CD4-positive, alpha-beta T cell treated with Interleukin-21 for 1 hour (primary cell): ENCODE results near the gene XPNPEP1.

Source experiments
- DNase-seq: peaks from one replicate; pipeline ENCODE4 v3.0.0-alpha.2; 2020

XPNPEP1 gene

GRCh38 chr10:109892117-109892516, 31.2 kb downstream of the XPNPEP1 start:
- DNase-seq: no peak

- no peak for DNase-seq
These were observed 32.2 kb downstream of the XPNPEP1 start for GRCh38 chr10:109891105-109891504.

GRCh38 chr10:109889867-109890266, 33.4 kb downstream of the XPNPEP1 start:
- no peak for DNase-seq

- no peak for DNase-seq
These were observed 35.5 kb downstream of the XPNPEP1 start for GRCh38 chr10:109887776-109888175.

GRCh38 chr10:109887243-109887642, 36.1 kb downstream of the XPNPEP1 start:
- DNase-seq: no peak

GRCh38 chr10:109886781-109887140, 36.5 kb downstream of the XPNPEP1 start:
- DNase-seq: no peak

- no peak for DNase-seq
These were observed 37.1 kb downstream of the XPNPEP1 start for GRCh38 chr10:109886037-109886780.

GRCh38 chr10:109883859-109884771, 39.2 kb downstream of the XPNPEP1 start:
- peak; percentile 75 for DNase-seq

GRCh38 chr10:109882251-109883057, 40.9 kb downstream of the XPNPEP1 start:
- no peak for DNase-seq

- DNase-seq: no peak
These were observed 41.6 kb downstream of the XPNPEP1 start for GRCh38 chr10:109881769-109882057.

GRCh38 chr10:109880886-109881768, 42.2 kb downstream of the XPNPEP1 start:
- no peak for DNase-seq

GRCh38 chr10:109877546-109877945, 45.8 kb downstream of the XPNPEP1 start:
- DNase-seq: no peak

GRCh38 chr10:109875828-109876821, 47.2 kb downstream of the XPNPEP1 start:
- no peak for DNase-seq

GRCh38 chr10:109875151-109875568, 48.2 kb downstream of the XPNPEP1 start:
- DNase-seq: no peak

- DNase-seq: no peak
These were observed 51.8 kb downstream of the XPNPEP1 start for GRCh38 chr10:109871476-109871875.

GRCh38 chr10:109866995-109867635, 56.2 kb downstream of the XPNPEP1 start:
- DNase-seq: no peak

- DNase-seq: no peak
These were observed 56.9 kb downstream of the XPNPEP1 start for GRCh38 chr10:109866168-109866994.

GRCh38 chr10:109863775-109864174, 59.5 kb downstream of the XPNPEP1 start:
- no peak for DNase-seq

- no peak for DNase-seq
These were observed 60.6 kb downstream of the XPNPEP1 start for GRCh38 chr10:109862738-109863137.

GRCh38 chr10:109862041-109862440, 61.3 kb downstream of the XPNPEP1 start:
- no peak for DNase-seq
